IMR-90 (cell line): Measurements from ENCODE around the gene PAK4. TPM values are rescaled to one million over a fixed set of nuclear protein-coding genes. Genes with fewer than 3 reads are reported as not detected.

ENCODE experiments used
- ATAC-seq: fragments of 200-7000 bp; cut with Tn5 transposase; 2 replicates; pipeline ENCODE4 v1.9.1; 2020; ENCODE audit warnings: low read depth, mild to moderate bottlenecking, moderate library complexity
- BruUV-seq: library from RNA; stranded (reverse); fragments of 400-500 nt; replicated peaks from 2 replicates; lab custom pipeline; 2021; lab: Mats Ljungman, UMichigan
- CTCF ChIA-PET: fragments of 300-600 bp; formaldehyde crosslinking; extraction: SDS; loops from one replicate; lab custom pipeline; 2021; ENCODE audit warnings: antibody characterized with exemption; lab: Yijun Ruan, JAX
- POLR2A ChIA-PET: fragments of 300-600 bp; sonication (Branson Sonifier 250); formaldehyde crosslinking; loops from one replicate; lab custom pipeline; 2022; ENCODE audit warnings: antibody characterized with exemption; ENCODE audit not compliant: unreplicated experiment; lab: Charles Lee
- DNase-seq: peaks from one replicate; pipeline ENCODE4 v3.0.0; 2013
- H2AFZ ChIP-seq: replicated peaks from 2 replicates; pipeline ENCODE3; 2013; ENCODE audit warnings: low read length, mild to moderate bottlenecking; ENCODE audit not compliant: poor library complexity
- H2AK5ac ChIP-seq: 2 replicates; pipeline ENCODE4 v1.6.1; 2013; ENCODE audit warnings: low read depth, low read length, inconsistent platforms
- H2AK9ac ChIP-seq: replicated peaks from 2 replicates; pipeline ENCODE3; 2013; ENCODE audit warnings: mild to moderate bottlenecking, low read depth, low read length, moderate library complexity; ENCODE audit not compliant: poor library complexity
- H2BK120ac ChIP-seq: 2 replicates; pipeline ENCODE4 v1.6.1; 2013; ENCODE audit warnings: low read depth, low read length, inconsistent platforms
- H2BK15ac ChIP-seq: 3 replicates; pipeline ENCODE4 v1.6.1; 2013; ENCODE audit warnings: low read depth, low read length, inconsistent platforms
- H2BK20ac ChIP-seq: 2 replicates; pipeline ENCODE4 v1.6.1; 2013; ENCODE audit warnings: low read depth, mild to moderate bottlenecking, inconsistent platforms, low read length, moderate library complexity
- H2BK5ac ChIP-seq: 2 replicates; pipeline ENCODE4 v1.6.1; 2013; ENCODE audit warnings: mild to moderate bottlenecking, low read depth, low read length, inconsistent platforms; ENCODE audit not compliant: poor library complexity, severe bottlenecking
- H3K14ac ChIP-seq: replicated peaks from 2 replicates; pipeline ENCODE4 v1.6.1; 2013; ENCODE audit warnings: low read depth, low read length, inconsistent platforms
- H3K18ac ChIP-seq: 2 replicates; pipeline ENCODE4 v1.6.1; 2013; ENCODE audit warnings: low read depth, low read length, control low read depth
- H3K23ac ChIP-seq: 2 replicates; pipeline ENCODE4 v1.6.1; 2013; ENCODE audit warnings: low read depth, low read length, inconsistent platforms
- H3K27ac ChIP-seq: 2 replicates; pipeline ENCODE4 v1.5.1; 2013; ENCODE audit warnings: mild to moderate bottlenecking, control low read depth, low read length; ENCODE audit not compliant: insufficient read depth
- H3K27me3 ChIP-seq: 2 replicates; pipeline ENCODE4 v1.6.1; 2013; ENCODE audit warnings: low read length; ENCODE audit not compliant: control insufficient read depth, insufficient read depth
- H3K36me3 ChIP-seq: 2 replicates; pipeline ENCODE4 v1.6.1; 2013; ENCODE audit warnings: low read length, mixed read lengths; ENCODE audit not compliant: control insufficient read depth, insufficient read depth
- H3K4ac ChIP-seq: 2 replicates; pipeline ENCODE4 v1.6.1; 2013; ENCODE audit warnings: low read depth, low read length, inconsistent platforms
- H3K4me1 ChIP-seq: 2 replicates; pipeline ENCODE4 v1.6.1; 2013; ENCODE audit warnings: low read length, mixed read lengths; ENCODE audit not compliant: control insufficient read depth, insufficient read depth
- H3K4me2 ChIP-seq: 2 replicates; pipeline ENCODE4 v1.6.1; 2013; ENCODE audit warnings: low read depth, mild to moderate bottlenecking, control low read depth, low read length, moderate library complexity
- H3K4me3 ChIP-seq: 2 replicates; pipeline ENCODE4 v1.5.1; 2013; ENCODE audit warnings: low read depth, mild to moderate bottlenecking, control low read depth, low read length, moderate library complexity; ENCODE audit not compliant: insufficient read depth
- H3K56ac ChIP-seq: 2 replicates; pipeline ENCODE4 v1.6.1; 2013; ENCODE audit warnings: low read length, inconsistent platforms; ENCODE audit not compliant: insufficient read depth; ENCODE audit errors: extremely low read depth
- H3K79me1 ChIP-seq, 2 experiments: 2 replicates each; pipeline ENCODE4 v1.6.1; 2013; ENCODE audit warnings: low read length in 2 of 2, inconsistent platforms in 1 of 2, low read depth in 1 of 2
- H3K9ac ChIP-seq: 2 replicates; pipeline ENCODE4 v1.6.1; 2013; ENCODE audit warnings: low read depth, low read length, control low read depth
- H3K9me1 ChIP-seq: 2 replicates; pipeline ENCODE4 v1.6.1; 2013; ENCODE audit warnings: low read length, inconsistent platforms; ENCODE audit not compliant: insufficient read depth
- H3K9me3 ChIP-seq: 2 replicates; pipeline ENCODE4 v1.6.1; 2013; ENCODE audit warnings: low read length; ENCODE audit not compliant: control insufficient read depth, insufficient read depth
- H4K20me1 ChIP-seq: 2 replicates; pipeline ENCODE4 v1.6.1; 2013; ENCODE audit warnings: low read length, inconsistent platforms; ENCODE audit not compliant: insufficient read depth
- H4K5ac ChIP-seq: 2 replicates; pipeline ENCODE4 v1.6.1; 2013; ENCODE audit warnings: mild to moderate bottlenecking, low read depth, low read length, control low read depth
- H4K8ac ChIP-seq, 2 experiments: 2 replicates each; pipeline ENCODE4 v1.6.1; 2013; ENCODE audit warnings: low read depth in 2 of 2, low read length in 2 of 2, control low read depth in 1 of 2, inconsistent platforms in 1 of 2
- H4K91ac ChIP-seq: 2 replicates; pipeline ENCODE4 v1.6.1; 2013; ENCODE audit warnings: low read depth, low read length, inconsistent platforms; ENCODE audit not compliant: insufficient read depth
- BHLHE40 ChIP-seq: fragments of 150-350 bp; IDR thresholded peaks from 2 replicates; pipeline ENCODE4 v1.6.1; 2016; ENCODE audit warnings: mild to moderate bottlenecking, low read depth, low read length
- CEBPB ChIP-seq: IDR thresholded peaks from 2 replicates; pipeline ENCODE4 v1.6.1; 2012; ENCODE audit warnings: low read depth, low read length, improper control_type of control experiment
- CHD1 ChIP-seq: IDR thresholded peaks from 2 replicates; pipeline ENCODE4 v1.6.1; 2012; ENCODE audit warnings: low read depth, low read length, improper control_type of control experiment
- ELK1 ChIP-seq: fragments of 150-350 bp; IDR thresholded peaks from 2 replicates; pipeline ENCODE4 v1.6.1; 2016; ENCODE audit warnings: low read depth, mild to moderate bottlenecking, low read length, moderate library complexity, borderline replicate concordance
- FOS ChIP-seq: fragments of 150-350 bp; IDR thresholded peaks from 2 replicates; pipeline ENCODE4 v1.6.1; 2016; ENCODE audit warnings: low read depth, low read length
- MAFK ChIP-seq: IDR thresholded peaks from 2 replicates; pipeline ENCODE4 v1.6.1; 2012; ENCODE audit warnings: low read depth, low read length, improper control_type of control experiment
- MAZ ChIP-seq: IDR thresholded peaks from 2 replicates; pipeline ENCODE4 v1.6.1; 2012; ENCODE audit warnings: low read depth, mild to moderate bottlenecking, low read length, improper control_type of control experiment, moderate library complexity, borderline replicate concordance
- MXI1 ChIP-seq: IDR thresholded peaks from 2 replicates; pipeline ENCODE4 v1.6.1; 2012; ENCODE audit warnings: low read depth, mild to moderate bottlenecking, low read length, moderate library complexity, borderline replicate concordance
- NFE2L2 ChIP-seq: fragments of 150-350 bp; IDR thresholded peaks from 2 replicates; pipeline ENCODE4 v1.6.1; 2016; ENCODE audit warnings: low read depth, mild to moderate bottlenecking, low read length
- POLR2A ChIP-seq: IDR thresholded peaks from 2 replicates; pipeline ENCODE4 v1.6.1; 2012; ENCODE audit warnings: mild to moderate bottlenecking, low read depth, low read length
- RAD21 ChIP-seq: IDR thresholded peaks from 2 replicates; pipeline ENCODE4 v1.6.1; 2012; ENCODE audit warnings: low read length, improper control_type of control experiment
- RCOR1 ChIP-seq: IDR thresholded peaks from 2 replicates; pipeline ENCODE4 v1.6.1; 2012; ENCODE audit warnings: mild to moderate bottlenecking, low read length, improper control_type of control experiment; ENCODE audit not compliant: insufficient replicate concordance
- RFX5 ChIP-seq: IDR thresholded peaks from 2 replicates; pipeline ENCODE4 v1.8.0; 2012; ENCODE audit warnings: low read depth, mild to moderate bottlenecking, low read length, moderate library complexity
- SMC3 ChIP-seq: fragments of 150-350 bp; IDR thresholded peaks from 2 replicates; pipeline ENCODE4 v1.6.1; 2016; ENCODE audit warnings: low read depth, mild to moderate bottlenecking, antibody characterized with exemption, low read length, moderate library complexity
- WGBS, 2 experiments: methylation state at CpG; one replicate each; pipeline versions ENCODE4 v1.1.5 to v1.1.7; 2013; ENCODE audit warnings: missing lambda C conversion rate in 2 of 2; ENCODE audit not compliant: insufficient read length in 1 of 2; ENCODE audit errors: extremely low coverage in 2 of 2; 5-methylcytosine and 5-hydroxymethylcytosine counted together
- dilution Hi-C: fragments of 300-500 bp; cut with HindIII; formaldehyde crosslinking; loops from one replicate; pipeline ENCODE4 v1.14.3; 2018; ENCODE audit warnings: low sequenced_read_pairs; ENCODE audit not compliant: unreplicated experiment
- in situ Hi-C: fragments of 300-500 bp; cut with MboI; formaldehyde crosslinking; loops from 3 replicates; pipeline ENCODE4 v1.14.3; 2019; ENCODE audit warnings: low sequenced_read_pairs, inconsistent platforms, mixed read lengths
- intact Hi-C: fragments of 100-400 bp; cut with micrococcal nuclease; formaldehyde crosslinking; loops from 2 replicates; pipeline ENCODE4 v1.10.0; 2022
- polyA plus RNA-seq, 3 experiments: library from polyadenylated mRNA; depleted of rRNA; stranded (reverse); fragments of >200 nt; gene quantifications; 2 replicates each; pipeline ENCODE4 v1.2.3, GENCODE V29; 2012; ENCODE audit warnings: low replicate concordance in 1 of 3
- total RNA-seq: library from RNA; depleted of rRNA; stranded (reverse); fragments of >200 nt; gene quantifications from 2 replicates; pipeline ENCODE4 v1.2.3, GENCODE V29; 2012
- TF ChIP-seq, protein P1 (sequence below): conservative IDR thresholded peaks from 2 replicates; pipeline ENCODE4 v1.5.1; 2012; ENCODE audit warnings: mild to moderate bottlenecking, low read depth, low read length, improper control_type of control experiment
- TF ChIP-seq, protein P2 (sequence below): fragments of 150-350 bp; IDR thresholded peaks from 2 replicates; pipeline ENCODE4 v1.6.1; 2017; ENCODE audit warnings: mild to moderate bottlenecking, antibody characterized with exemption, low read length, low read depth

The PAK4 gene
- total and polyA plus RNA-seq, 2 of the 4 experiments (the other 2 are of a cell fraction) = 2.0 to 27.2 TPM

- POLR2A ChIA-PET = no interaction called here
- Histone ChIP-seq H3K79me1 (no peaks in the 10 kb centered on the region), H3K9me3 (no peaks in the 10 kb centered on the region), H2BK20ac (peak overlapping the region; percentile 32; the same call in 1 of the 2 replicates), H3K4ac (no peak overlapping the region), H4K5ac (no peak overlapping the region), H3K4me2 (no peak overlapping the region), H3K18ac (no peak overlapping the region), H2BK5ac (no peak overlapping the region), H4K8ac (no peak overlapping the region), H3K4me1 (peaks cover 6% of the 10 kb centered on the region), H2BK120ac (no peak overlapping the region), H2AK9ac (no peak overlapping the region), H2BK15ac (no peak overlapping the region), H3K14ac (no peak overlapping the region), H3K23ac (no peak overlapping the region), H3K27ac (no peak overlapping the region), H4K91ac (no peak overlapping the region; the same call in 1 of the 2 replicates), H3K4me3 (no peak overlapping the region), H3K9me1 (no peaks in the 10 kb centered on the region), H3K9ac (no peak overlapping the region), H3K56ac (no peak overlapping the region), H3K36me3 (no peaks in the 10 kb centered on the region), H4K20me1 (no peaks in the 10 kb centered on the region), H2AK5ac (peak overlapping the region; percentile 40), H2AFZ (no peak overlapping the region), H3K27me3 (peaks cover 32% of the 10 kb centered on the region)
- BruUV-seq = no TSS peak
- dilution Hi-C loops = no loop called here
- TF ChIP-seq, protein P1, sequence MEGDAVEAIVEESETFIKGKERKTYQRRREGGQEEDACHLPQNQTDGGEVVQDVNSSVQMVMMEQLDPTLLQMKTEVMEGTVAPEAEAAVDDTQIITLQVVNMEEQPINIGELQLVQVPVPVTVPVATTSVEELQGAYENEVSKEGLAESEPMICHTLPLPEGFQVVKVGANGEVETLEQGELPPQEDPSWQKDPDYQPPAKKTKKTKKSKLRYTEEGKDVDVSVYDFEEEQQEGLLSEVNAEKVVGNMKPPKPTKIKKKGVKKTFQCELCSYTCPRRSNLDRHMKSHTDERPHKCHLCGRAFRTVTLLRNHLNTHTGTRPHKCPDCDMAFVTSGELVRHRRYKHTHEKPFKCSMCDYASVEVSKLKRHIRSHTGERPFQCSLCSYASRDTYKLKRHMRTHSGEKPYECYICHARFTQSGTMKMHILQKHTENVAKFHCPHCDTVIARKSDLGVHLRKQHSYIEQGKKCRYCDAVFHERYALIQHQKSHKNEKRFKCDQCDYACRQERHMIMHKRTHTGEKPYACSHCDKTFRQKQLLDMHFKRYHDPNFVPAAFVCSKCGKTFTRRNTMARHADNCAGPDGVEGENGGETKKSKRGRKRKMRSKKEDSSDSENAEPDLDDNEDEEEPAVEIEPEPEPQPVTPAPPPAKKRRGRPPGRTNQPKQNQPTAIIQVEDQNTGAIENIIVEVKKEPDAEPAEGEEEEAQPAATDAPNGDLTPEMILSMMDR = no peak
- TF ChIP-seq MAZ (no peak), SMC3 (no peak), NFE2L2 (no peak), POLR2A (no peak), RFX5 (no peak), ELK1 (no peak), RAD21 (no peak), BHLHE40 (no peak), CEBPB (no peak), MXI1 (no peak), FOS (no peak), RCOR1 (no peak), CHD1 (no peak), MAFK (no peak)
- TF ChIP-seq, protein P2, sequence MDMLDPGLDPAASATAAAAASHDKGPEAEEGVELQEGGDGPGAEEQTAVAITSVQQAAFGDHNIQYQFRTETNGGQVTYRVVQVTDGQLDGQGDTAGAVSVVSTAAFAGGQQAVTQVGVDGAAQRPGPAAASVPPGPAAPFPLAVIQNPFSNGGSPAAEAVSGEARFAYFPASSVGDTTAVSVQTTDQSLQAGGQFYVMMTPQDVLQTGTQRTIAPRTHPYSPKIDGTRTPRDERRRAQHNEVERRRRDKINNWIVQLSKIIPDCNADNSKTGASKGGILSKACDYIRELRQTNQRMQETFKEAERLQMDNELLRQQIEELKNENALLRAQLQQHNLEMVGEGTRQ = no peak
- no CpG with 5 or more reads among the region's 3 CpGs for WGBS, 2 experiments
- DNase-seq (no peak), ATAC-seq (no peak)
- intact Hi-C loops = no loop called here
- CTCF ChIA-PET = no interaction called here
- in situ Hi-C loops = no loop called here
Observed at GRCh38 chr19:39080431-39080830, 45.2 kb upstream of the PAK4 start.
